Uterus (tissue), 4 donors: Measurements from ENCODE around the gene GAP43. TPM values are rescaled to one million over a fixed set of nuclear protein-coding genes. Genes with fewer than 3 reads are reported as not detected.

Experiments used
- DNase-seq, 2 donors: peaks; one replicate each; pipeline ENCODE4 v3.0.0-alpha.2; 2019 to 2020
- H3K27ac ChIP-seq, 2 donors: fragments of 200-600 bp; sonication (generic); 1 replicate in 1 of 2; 2 replicates in 1 of 2; pipeline ENCODE4 v1.5.1; 2016 to 2018
- H3K27me3 ChIP-seq, 2 donors: fragments of 200-600 bp; sonication (generic); one replicate each; pipeline ENCODE4 v1.5.1; 2018 to 2019; ENCODE audit warnings: control low read depth in 1 of 2
- H3K36me3 ChIP-seq, 2 donors: fragments of 200-600 bp; sonication (generic); one replicate each; pipeline ENCODE4 v1.5.1; 2019; ENCODE audit warnings: control low read depth in 1 of 2
- H3K4me1 ChIP-seq, 2 donors: fragments of 200-600 bp; sonication (generic); one replicate each; pipeline ENCODE4 v1.5.1; 2018 to 2019; ENCODE audit warnings: control low read depth in 1 of 2
- H3K4me3 ChIP-seq, 2 donors: fragments of 200-600 bp; sonication (generic); 1 replicate in 1 of 2; 2 replicates in 1 of 2; pipeline ENCODE4 v1.5.1; 2018 to 2019; ENCODE audit warnings: mild to moderate bottlenecking in 1 of 2
- H3K9me3 ChIP-seq, 2 donors: fragments of 200-600 bp; sonication (generic); one replicate each; pipeline ENCODE4 v1.5.1; 2019; ENCODE audit warnings: control low read depth in 1 of 2
- CTCF ChIP-seq, 4 experiments: fragments of 200-600 bp in 2 of 4; fragments of 450-650 bp in 2 of 4; sonication (generic) in 2 of 4; IDR thresholded peaks; one replicate each; pipeline ENCODE4 v1.5.1; 2016 to 2019; ENCODE audit warnings: antibody characterized with exemption in 4 of 4, mild to moderate bottlenecking in 2 of 4, moderate library complexity in 1 of 4
- POLR2A ChIP-seq, 2 donors: fragments of 450-650 bp; IDR thresholded peaks; one replicate each; pipeline ENCODE4 v1.6.1; 2016; ENCODE audit warnings: antibody characterized with exemption in 2 of 2, mild to moderate bottlenecking in 1 of 2, moderate library complexity in 1 of 2
- intact Hi-C: fragments of 100-400 bp; cut with DNase I; formaldehyde crosslinking; loops from one replicate; pipeline ENCODE4 v1.15.1; 2023; ENCODE audit warnings: low total_unique reads
- total RNA-seq, 4 donors: library from RNA; depleted of rRNA in 3 of 4; stranded (reverse); fragments of >200 nt in 3 of 4; gene quantifications; one replicate each; pipeline versions ENCODE4 v1.1.0 to v1.2.4, GENCODE V29; 2014 to 2023
- donor health status: DM: yes; HTN: yes; CAD: no.

The GAP43 gene
- total RNA-seq, 4 donors from 2014 or later = 7.0 TPM; not detected in 3

GRCh38 chr3:115708540-115708939, 85.2 kb downstream of the GAP43 start:
- Histone ChIP-seq H3K27ac (no peak overlapping the region), H3K4me3 (no peak overlapping the region), H3K9me3 (no peaks in the 10 kb centered on the region), H3K4me1 (no peaks in the 10 kb centered on the region), H3K36me3 (no peaks in the 10 kb centered on the region), H3K27me3 (no peaks in the 10 kb centered on the region)
- DNase-seq = no peak
- TF ChIP-seq CTCF (IDR thresholded peaks at IDR 0.05) = no peak
- TF ChIP-seq POLR2A (IDR thresholded peaks at IDR 0.05) = no peak
- intact Hi-C loops = no loop called here

- Histone ChIP-seq H3K27me3 (no peaks in the 10 kb centered on the region), H3K27ac (no peak overlapping the region), H3K9me3 (no peaks in the 10 kb centered on the region), H3K4me3 (no peak overlapping the region), H3K4me1 (no peaks in the 10 kb centered on the region), H3K36me3 (no peaks in the 10 kb centered on the region)
- intact Hi-C loops = no loop called here
- DNase-seq = no peak
- TF ChIP-seq POLR2A (IDR thresholded peaks at IDR 0.05) (no peak), CTCF (IDR thresholded peaks at IDR 0.05) (no peak)
Measured at GRCh38 chr3:115709093-115709492, 85.8 kb downstream of the GAP43 start.

GRCh38 chr3:115709931-115710330, 86.6 kb downstream of the GAP43 start:
- no peak for DNase-seq
- H3K27ac ChIP-seq = no peak overlapping the region
- H3K4me3 ChIP-seq = no peak overlapping the region
- H3K4me1 ChIP-seq = no peaks in the 10 kb centered on the region
- intact Hi-C loops = no loop called here
- TF ChIP-seq POLR2A (IDR thresholded peaks at IDR 0.05) (no peak), CTCF (IDR thresholded peaks at IDR 0.05) (no peak)
- no peaks in the 10 kb centered on the region for H3K9me3 ChIP-seq
- no peaks in the 10 kb centered on the region for H3K27me3 ChIP-seq
- no peaks in the 10 kb centered on the region for H3K36me3 ChIP-seq

- H3K27ac ChIP-seq = no peak overlapping the region
- no peaks in the 10 kb centered on the region for H3K27me3 ChIP-seq
- TF ChIP-seq POLR2A (IDR thresholded peaks at IDR 0.05) = no peak
- no peak for TF ChIP-seq CTCF (IDR thresholded peaks at IDR 0.05)
- H3K4me3 ChIP-seq = peak overlapping the region in 1 of 2 donors; percentile 8
- intact Hi-C loops = no loop called here
- no peak for DNase-seq
- no peaks in the 10 kb centered on the region for H3K9me3 ChIP-seq
- no peaks in the 10 kb centered on the region for H3K4me1 ChIP-seq
- no peaks in the 10 kb centered on the region for H3K36me3 ChIP-seq
Measured at GRCh38 chr3:115710799-115711198, 87.5 kb downstream of the GAP43 start.

- Histone ChIP-seq H3K4me1 (no peaks in the 10 kb centered on the region), H3K9me3 (no peaks in the 10 kb centered on the region), H3K36me3 (no peaks in the 10 kb centered on the region), H3K27ac (no peak overlapping the region), H3K27me3 (no peaks in the 10 kb centered on the region), H3K4me3 (no peak overlapping the region)
- intact Hi-C loops = no loop called here
- no peak for DNase-seq
- TF ChIP-seq CTCF (IDR thresholded peaks at IDR 0.05) = no peak
- no peak for TF ChIP-seq POLR2A (IDR thresholded peaks at IDR 0.05)
Measured at GRCh38 chr3:115712871-115713270, 89.6 kb downstream of the GAP43 start.
